Tongue (tissue), 2 donors: ENCODE data around the gene GTF2H1. TPM values are rescaled to one million over a fixed set of nuclear protein-coding genes. Genes with fewer than 3 reads are reported as not detected.

Source experiments
- small RNA-seq: library from RNA; depleted of rRNA; stranded (forward); fragments of <200 nt; gene quantifications from one replicate; pipeline ENCODE3, GENCODE V24; 2014; ENCODE audit warnings: low replicate concordance
- total RNA-seq: library from RNA; depleted of rRNA; stranded (reverse); fragments of >200 nt; gene quantifications from one replicate; pipeline ENCODE4 v1.2.3, GENCODE V29; 2014

The GTF2H1 gene
- total RNA-seq, 1 donor from 2014 or later, result 69.6 TPM

Small RNA genes within 50 kb of the gene (small RNA-seq; reads per million reads assigned to genes)
- gene MIR3159, result 0.06 reads per million

Other genes with a start within 250 kb of the GTF2H1 start
- 16.2 TPM for gene SAAL1, start 216.5 kb upstream of the GTF2H1 start, total RNA-seq
- gene MRGPRX3, start 190.0 kb upstream of the GTF2H1 start, total RNA-seq, result 0.51 TPM
- gene MRGPRX4, start 149.7 kb upstream of the GTF2H1 start, total RNA-seq, result not detected
- gene SAA4, start 85.8 kb upstream of the GTF2H1 start, total RNA-seq, result not detected
- gene SAA2, start 73.9 kb upstream of the GTF2H1 start, total RNA-seq, result not detected
- 2.4 TPM for gene SAA1, start 56.3 kb upstream of the GTF2H1 start, total RNA-seq
- 24.3 TPM for gene HPS5, start 427 bp upstream of the GTF2H1 start, total RNA-seq
- 847 TPM for gene LDHA, start 72.0 kb downstream of the GTF2H1 start, total RNA-seq
- gene LDHC, start 89.8 kb downstream of the GTF2H1 start, total RNA-seq, result not detected
- gene LDHAL6A, start 133.3 kb downstream of the GTF2H1 start, total RNA-seq, result not detected
- 65.6 TPM for gene TSG101, start 204.4 kb downstream of the GTF2H1 start, total RNA-seq